Naive B cell (primary cell): ENCODE data around the gene RAB12. TPM values are rescaled to one million over a fixed set of nuclear protein-coding genes. Genes with fewer than 3 reads are reported as not detected.

ENCODE experiments used
- ATAC-seq, 2 donors: fragments of 150-1000 bp; cut with Tn5 transposase; 2 replicates each; pipeline ENCODE4 v1.10.0; 2021; ENCODE audit warnings: low read depth in 2 of 2, mild to moderate bottlenecking in 2 of 2, moderate library complexity in 2 of 2
- DNase-seq: peaks from one replicate; pipeline ENCODE4 v3.0.0; 2022
- H3K27ac Mint-ChIP-seq, 6 donors: one replicate each; pipeline ENCODE4 v1.8.0; 2020 to 2022; ENCODE audit warnings: mild to moderate bottlenecking in 6 of 6, mixed read lengths in 6 of 6, moderate library complexity in 5 of 6, inconsistent platforms in 2 of 6
- H3K27me3 Mint-ChIP-seq, 3 donors: one replicate each; pipeline ENCODE4 v1.8.0; 2021 to 2022; ENCODE audit warnings: mixed read lengths in 3 of 3, mild to moderate bottlenecking in 1 of 3
- H3K36me3 Mint-ChIP-seq, 2 donors: one replicate each; pipeline ENCODE4 v1.8.0; 2020 to 2022; ENCODE audit warnings: mixed read lengths in 2 of 2, inconsistent platforms in 1 of 2, mild to moderate bottlenecking in 1 of 2
- H3K4me1 Mint-ChIP-seq, 3 donors: one replicate each; pipeline ENCODE4 v1.8.0; 2020 to 2022; ENCODE audit warnings: mixed read lengths in 3 of 3, inconsistent platforms in 1 of 3, mild to moderate bottlenecking in 1 of 3, moderate library complexity in 1 of 3
- H3K4me3 Mint-ChIP-seq, 8 donors: one replicate each; pipeline ENCODE4 v1.8.0; 2020 to 2022; ENCODE audit warnings: mild to moderate bottlenecking in 8 of 8, mixed read lengths in 8 of 8, moderate library complexity in 8 of 8, inconsistent platforms in 2 of 8
- H3K9me3 Mint-ChIP-seq, 7 donors: one replicate each; pipeline ENCODE4 v1.8.0; 2020 to 2022; ENCODE audit warnings: mixed read lengths in 7 of 7, mild to moderate bottlenecking in 5 of 7, inconsistent platforms in 2 of 7, moderate library complexity in 1 of 7
- polyA plus RNA-seq, 6 donors: library from polyadenylated mRNA; unstranded; fragments of 300-500 nt; fragmentation: Illumina TruSeq; gene quantifications; one replicate each; pipeline ENCODE4 v1.2.3, GENCODE V29; 2021; ENCODE audit warnings: low read depth in 6 of 6

Gene RAB12
- polyA plus RNA-seq, 6 donors from 2014 or later: 0.25 to 1.0 (median 0.65) TPM; not detected in 2

- H3K4me1 Mint-ChIP-seq: peaks cover 38 to 63% (median 44%) of the 10 kb centered on the region in 3 donors
Observed at GRCh38 chr18:8602557-8602956, 6.7 kb upstream of the RAB12 start.

DNA sequence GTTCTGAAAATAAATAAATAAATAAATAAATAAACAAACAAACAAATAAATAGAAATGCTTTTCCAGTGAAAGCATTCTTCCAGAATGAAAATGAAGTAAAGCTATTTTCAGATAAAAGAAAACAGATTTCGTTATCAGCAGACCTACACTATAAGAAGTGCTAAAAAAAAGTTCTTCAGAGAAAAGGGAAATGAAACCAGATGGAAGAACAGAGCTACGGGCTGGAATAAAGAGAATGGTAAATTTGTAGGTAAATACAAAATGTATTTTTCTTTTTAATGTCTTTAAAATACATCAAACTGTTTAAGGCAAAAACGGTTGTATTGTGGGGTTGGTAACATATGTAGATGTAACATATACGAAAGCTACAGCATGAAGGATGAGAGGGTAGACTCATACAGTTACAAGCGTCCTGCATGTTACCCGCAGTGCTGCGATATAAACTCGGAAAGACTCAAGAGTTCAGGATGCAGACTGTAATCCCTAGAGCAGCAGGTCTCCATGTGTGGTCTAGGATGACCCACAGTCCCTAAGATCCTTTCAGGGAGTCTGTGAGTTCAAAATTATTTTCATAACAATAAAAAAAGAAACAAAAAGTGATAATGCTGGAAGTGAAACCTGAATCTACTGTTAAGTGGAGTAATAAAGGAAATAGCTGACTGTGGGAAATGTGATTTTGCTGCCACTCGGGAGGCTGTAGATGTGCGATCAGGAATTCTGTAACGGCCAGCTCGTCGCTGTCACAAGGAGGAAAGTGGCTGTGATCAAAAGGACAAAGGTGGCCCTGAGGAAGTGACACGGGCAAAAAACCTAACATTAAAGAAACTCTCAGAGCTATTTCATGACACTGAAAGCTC lies 5.3 kb upstream of the RAB12 start:
- H3K36me3 Mint-ChIP-seq: peaks cover 0 to 3% of the 10 kb centered on the region in 2 donors
- peak overlapping the region; percentile 83 to 94 (median 90) for H3K27ac Mint-ChIP-seq
- H3K9me3 Mint-ChIP-seq: no peaks in the 10 kb centered on the region
- DNase-seq (peak; percentile 45), ATAC-seq (peak; percentile 51 to 59)
- no peaks in the 10 kb centered on the region for H3K27me3 Mint-ChIP-seq
- peak overlapping the region; percentile 87 to 95 (median 89) for H3K4me3 Mint-ChIP-seq
- H3K4me1 Mint-ChIP-seq: peaks cover 46 to 77% (median 49%) of the 10 kb centered on the region in 3 donors

More at GRCh38 chr18:8602557-8602956, 6.7 kb upstream of the RAB12 start:
- ATAC-seq (no peak), DNase-seq (no peak)
- H3K27ac Mint-ChIP-seq: peak overlapping the region in 4 of 6 donors; percentile 63 to 88 (median 76)
- H3K27me3 Mint-ChIP-seq: no peaks in the 10 kb centered on the region
- peak overlapping the region in 7 of 8 donors; percentile 53 to 79 (median 69) for H3K4me3 Mint-ChIP-seq
- H3K36me3 Mint-ChIP-seq: no peaks in the 10 kb centered on the region
- H3K9me3 Mint-ChIP-seq: no peaks in the 10 kb centered on the region

- H3K27me3 Mint-ChIP-seq: no peaks in the 10 kb centered on the region
- H3K27ac Mint-ChIP-seq: peak overlapping the region in 1 of 6 donors; percentile 77
- no peaks in the 10 kb centered on the region for H3K9me3 Mint-ChIP-seq
- H3K36me3 Mint-ChIP-seq: peaks cover under 1 to 8% of the 10 kb centered on the region in 2 donors
- ATAC-seq (no peak), DNase-seq (no peak)
- H3K4me1 Mint-ChIP-seq: peaks cover 51 to 79% (median 53%) of the 10 kb centered on the region in 3 donors
- peak overlapping the region in 6 of 8 donors; percentile 4 to 66 (median 44) for H3K4me3 Mint-ChIP-seq
Observed at GRCh38 chr18:8605974-8606373, 3.3 kb upstream of the RAB12 start.

GRCh38 chr18:8607776-8608742 lies 1.2 kb upstream of the RAB12 start:
- H3K36me3 Mint-ChIP-seq: peaks cover 7 to 8% of the 10 kb centered on the region in 2 donors
- peak overlapping the region; percentile 83 to 99 (median 93) for H3K4me3 Mint-ChIP-seq
- DNase-seq (peak; percentile 33), ATAC-seq (peak; percentile 8 to 16)
- peak overlapping the region; percentile 83 to 97 (median 94) for H3K27ac Mint-ChIP-seq
- no peaks in the 10 kb centered on the region for H3K27me3 Mint-ChIP-seq
- no peaks in the 10 kb centered on the region for H3K9me3 Mint-ChIP-seq
- peaks cover 43 to 76% (median 46%) of the 10 kb centered on the region in 3 donors for H3K4me1 Mint-ChIP-seq

GRCh38 chr18:8609659-8610458 lies 622 bp downstream of the RAB12 start:
- Mint-ChIP-seq H3K36me3 (peaks cover 7 to 8% of the 10 kb centered on the region in 2 donors), H3K9me3 (no peaks in the 10 kb centered on the region), H3K4me1 (peaks cover 42 to 74% (median 49%) of the 10 kb centered on the region in 3 donors), H3K4me3 (peak overlapping the region; percentile 86 to 99 (median 92)), H3K27ac (peak overlapping the region in 4 of 6 donors; percentile 70 to 93 (median 84)), H3K27me3 (no peaks in the 10 kb centered on the region)
- ATAC-seq (no peak), DNase-seq (no peak)

- peaks cover 48 to 78% (median 55%) of the 10 kb centered on the region in 3 donors for H3K4me1 Mint-ChIP-seq
- H3K27me3 Mint-ChIP-seq: no peaks in the 10 kb centered on the region
- H3K27ac Mint-ChIP-seq: peak overlapping the region; percentile 22 to 93 (median 76)
- H3K4me3 Mint-ChIP-seq: peak overlapping the region; percentile 86 to 99 (median 92)
- peaks cover 7 to 8% of the 10 kb centered on the region in 2 donors for H3K36me3 Mint-ChIP-seq
- ATAC-seq (peak in 1 of 2 donors; percentile 5), DNase-seq (no peak)
- H3K9me3 Mint-ChIP-seq: no peaks in the 10 kb centered on the region
Observed at GRCh38 chr18:8610459-8610851, 1.2 kb downstream of the RAB12 start.

DNA sequence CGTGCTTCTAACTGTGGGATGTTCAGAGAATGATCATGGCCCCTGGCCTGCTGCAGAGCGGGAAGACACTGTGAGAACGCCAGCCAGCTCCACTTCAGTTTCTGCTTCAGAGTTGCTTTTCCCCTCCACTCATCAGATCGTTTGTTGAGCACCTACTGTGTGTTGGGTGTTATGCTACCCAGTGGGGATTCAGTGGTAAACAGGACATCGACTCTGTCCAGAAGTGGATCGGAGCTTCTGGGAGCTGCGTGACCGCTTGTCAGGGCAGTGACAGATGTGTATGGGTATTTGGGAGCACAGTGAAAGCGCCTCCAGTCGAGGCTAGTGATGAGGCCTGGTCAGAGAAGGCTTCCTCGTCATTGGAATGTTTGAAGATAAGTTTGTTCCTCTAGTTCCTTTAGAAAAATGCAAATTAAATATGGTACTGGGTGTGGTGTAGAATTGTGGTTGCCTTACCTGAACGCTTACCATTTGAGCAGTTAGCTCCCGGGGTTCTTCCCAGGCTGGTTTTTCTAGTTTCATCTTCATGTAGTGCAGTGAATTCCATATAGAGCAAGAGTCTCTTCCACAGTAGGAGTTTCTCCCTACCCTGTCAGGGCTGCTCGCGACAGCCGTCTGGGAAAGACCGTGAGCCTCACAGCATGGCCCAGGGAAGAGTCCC lies 2.8 kb downstream of the RAB12 start:
- Mint-ChIP-seq H3K27ac (peak overlapping the region in 3 of 6 donors; percentile 8 to 79 (median 70)), H3K4me3 (peak overlapping the region; percentile 49 to 99 (median 92)), H3K36me3 (peaks cover 7 to 8% of the 10 kb centered on the region in 2 donors), H3K4me1 (peaks cover 46 to 79% (median 51%) of the 10 kb centered on the region in 3 donors), H3K9me3 (no peaks in the 10 kb centered on the region), H3K27me3 (no peaks in the 10 kb centered on the region)
- ATAC-seq (no peak), DNase-seq (no peak)

- Mint-ChIP-seq H3K9me3 (no peaks in the 10 kb centered on the region), H3K27ac (no peak overlapping the region), H3K4me3 (peak overlapping the region in 2 of 8 donors; percentile 42 to 59), H3K4me1 (peaks cover 59 to 87% (median 74%) of the 10 kb centered on the region in 3 donors), H3K27me3 (no peaks in the 10 kb centered on the region), H3K36me3 (peaks cover 0 to 7% of the 10 kb centered on the region in 2 donors)
- DNase-seq (no peak), ATAC-seq (no peak)
Observed at GRCh38 chr18:8614875-8615274, 5.6 kb downstream of the RAB12 start.

DNA sequence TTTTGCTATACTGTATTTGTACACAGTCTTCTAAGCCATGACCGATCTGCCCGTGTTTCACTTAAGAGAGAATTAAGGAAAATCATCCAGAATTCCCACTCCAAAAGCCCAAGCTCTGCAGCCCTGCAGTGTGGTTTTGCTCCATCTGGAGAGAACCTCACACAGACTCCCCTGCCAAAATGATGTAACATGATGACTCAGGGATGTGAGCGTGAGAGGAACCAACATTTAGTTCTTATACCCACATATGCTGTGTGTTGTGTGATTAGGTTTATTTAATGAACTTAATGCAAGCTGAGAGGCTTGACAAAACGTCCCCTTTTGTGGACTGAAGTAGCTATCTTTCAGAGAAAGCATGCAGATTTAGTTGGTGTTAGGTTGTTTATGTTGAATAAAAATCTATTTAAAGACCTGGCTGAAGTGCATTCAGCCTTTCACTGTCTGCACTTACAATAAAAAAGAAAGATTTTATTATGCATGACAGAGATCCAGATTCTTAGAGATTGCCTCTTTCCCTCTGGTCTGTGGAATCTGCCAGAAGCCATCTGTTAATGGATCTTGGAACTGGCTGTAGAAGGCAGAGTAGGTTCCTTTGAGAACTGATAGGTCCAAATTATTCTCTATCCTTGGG lies 6.3 kb downstream of the RAB12 start:
- H3K4me3 Mint-ChIP-seq: peak overlapping the region in 1 of 8 donors; percentile 59
- H3K9me3 Mint-ChIP-seq: no peaks in the 10 kb centered on the region
- H3K27me3 Mint-ChIP-seq: no peaks in the 10 kb centered on the region
- peaks cover 60 to 88% (median 73%) of the 10 kb centered on the region in 3 donors for H3K4me1 Mint-ChIP-seq
- DNase-seq (no peak), ATAC-seq (no peak)
- H3K36me3 Mint-ChIP-seq: peaks cover under 1 to 7% of the 10 kb centered on the region in 2 donors
- H3K27ac Mint-ChIP-seq: no peak overlapping the region

DNA sequence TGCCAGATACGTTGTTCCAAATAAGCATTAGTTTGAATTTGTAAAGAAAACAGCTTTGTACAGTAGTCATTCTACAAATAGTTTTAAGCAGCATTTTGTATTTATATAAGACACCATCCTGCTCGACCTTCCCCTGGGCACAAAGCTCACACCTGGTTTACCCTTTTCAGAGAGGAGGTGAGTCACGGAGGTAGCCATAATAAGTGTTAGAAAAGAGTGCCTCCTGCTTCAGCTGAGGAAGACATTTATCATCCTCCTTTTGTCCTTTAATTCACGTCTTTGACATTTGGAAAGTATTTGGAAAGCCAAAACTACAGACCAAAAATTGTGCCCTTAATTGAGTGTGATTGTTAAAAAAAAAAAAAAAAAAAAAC lies 6.8 kb downstream of the RAB12 start:
- DNase-seq (no peak), ATAC-seq (no peak)
- H3K4me3 Mint-ChIP-seq: no peak overlapping the region
- H3K27ac Mint-ChIP-seq: no peak overlapping the region
- no peaks in the 10 kb centered on the region for H3K27me3 Mint-ChIP-seq
- H3K9me3 Mint-ChIP-seq: peaks cover 0 to 2% (median 0%) of the 10 kb centered on the region in 7 donors
- peaks cover 61 to 88% (median 75%) of the 10 kb centered on the region in 3 donors for H3K4me1 Mint-ChIP-seq
- H3K36me3 Mint-ChIP-seq: peaks cover 5 to 6% of the 10 kb centered on the region in 2 donors

DNA sequence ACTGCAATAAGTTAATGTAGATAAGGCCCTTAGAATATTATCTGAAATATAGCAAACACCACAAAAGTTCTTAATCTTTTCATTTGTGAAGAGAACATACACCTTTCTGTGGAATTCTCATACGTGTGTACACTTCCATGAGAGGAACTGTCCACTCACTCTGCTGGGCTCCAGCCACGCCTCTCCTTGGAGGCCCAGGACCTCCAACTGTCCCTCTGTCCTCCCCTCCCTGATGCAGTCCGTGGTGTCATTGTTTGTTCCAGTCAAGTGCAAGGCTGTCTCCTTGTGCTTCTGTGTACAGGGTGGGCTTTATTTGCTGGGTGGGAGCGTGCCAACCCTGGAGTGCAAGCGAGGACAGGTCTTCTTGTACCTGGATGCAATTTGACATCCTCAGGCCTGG lies 8.7 kb downstream of the RAB12 start:
- Mint-ChIP-seq H3K4me3 (peak overlapping the region in 1 of 8 donors; percentile 41), H3K27ac (peak overlapping the region in 2 of 6 donors; percentile 39 to 63), H3K27me3 (no peaks in the 10 kb centered on the region), H3K36me3 (peaks cover 13 to 23% of the 10 kb centered on the region in 2 donors), H3K4me1 (peaks cover 65 to 89% (median 75%) of the 10 kb centered on the region in 3 donors), H3K9me3 (peaks cover 0 to 8% (median 6%) of the 10 kb centered on the region in 7 donors)
- DNase-seq (no peak), ATAC-seq (no peak)
